ENCODE measurements around the gene CASKIN1. TPM values are rescaled to one million over a fixed set of nuclear protein-coding genes. Genes with fewer than 3 reads are reported as not detected.

CASKIN1 gene
- total RNA-seq, 6 donors from 2014 or later: 0.06 to 1.0 (median 0.15) TPM; not detected in 3

GRCh38 chr16:2178321-2179106 lies 17.9 kb downstream of the CASKIN1 start:
- TF ChIP-seq CTCF (IDR thresholded peaks at IDR 0.05): no peak
- no peak for TF ChIP-seq POLR2AphosphoS5 (IDR thresholded peaks at IDR 0.05)
- TF ChIP-seq EP300 (IDR thresholded peaks at IDR 0.05): no peak
- no peak for TF ChIP-seq POLR2A (IDR thresholded peaks at IDR 0.05)
- WGBS, 2 donors: 64 to 66% methylated on average over 14 to 47 of the region's 106 CpGs
- ATAC-seq (ENCODE audit: low FRiP score in 2 of 2): peak in 1 of 2 donors; percentile 51
- Histone ChIP-seq H3K4me1 (peaks cover 0 to 5% (median 0%) of the 10 kb centered on the region in 4 donors), H3K36me3 (peaks cover 5 to 47% (median 44%) of the 10 kb centered on the region in 4 donors), H3K9me3 (no peaks in the 10 kb centered on the region), H3K27ac (no peak overlapping the region), H3K4me3 (no peak overlapping the region), H3K27me3 (no peaks in the 10 kb centered on the region)
- peak in 1 of 2 donors; percentile 86 for DNase-seq

GRCh38 chr16:2177561-2177960 lies 18.8 kb downstream of the CASKIN1 start:
- peak in 1 of 2 donors; percentile 80 for DNase-seq
- no peak for ATAC-seq (ENCODE audit: low FRiP score in 2 of 2)
- no peaks in the 10 kb centered on the region for H3K27me3 ChIP-seq
- H3K9me3 ChIP-seq: no peaks in the 10 kb centered on the region
- H3K4me1 ChIP-seq: peaks cover 0 to 5% (median 0%) of the 10 kb centered on the region in 4 donors
- no peak overlapping the region for H3K27ac ChIP-seq
- no peak overlapping the region for H3K4me3 ChIP-seq
- peaks cover 5 to 56% (median 53%) of the 10 kb centered on the region in 4 donors for H3K36me3 ChIP-seq
- TF ChIP-seq EP300 (IDR thresholded peaks at IDR 0.05) (no peak), POLR2A (IDR thresholded peaks at IDR 0.05) (no peak), POLR2AphosphoS5 (IDR thresholded peaks at IDR 0.05) (no peak), CTCF (IDR thresholded peaks at IDR 0.05) (no peak)
- 93 to 95% methylated on average over 6 to 19 of the region's 20 CpGs for WGBS, 2 donors

GRCh38 chr16:2177101-2177500 lies 19.3 kb downstream of the CASKIN1 start:
- Histone ChIP-seq H3K4me3 (no peak overlapping the region), H3K4me1 (peaks cover 0 to 8% (median 0%) of the 10 kb centered on the region in 4 donors), H3K27ac (no peak overlapping the region), H3K27me3 (no peaks in the 10 kb centered on the region), H3K36me3 (peaks cover 8 to 60% (median 57%) of the 10 kb centered on the region in 4 donors), H3K9me3 (no peaks in the 10 kb centered on the region)
- TF ChIP-seq EP300 (IDR thresholded peaks at IDR 0.05) (no peak), CTCF (IDR thresholded peaks at IDR 0.05) (no peak), POLR2A (IDR thresholded peaks at IDR 0.05) (no peak), POLR2AphosphoS5 (IDR thresholded peaks at IDR 0.05) (no peak)
- WGBS, 2 donors: 90 to 92% methylated on average over 14 to 18 of the region's 18 CpGs
- no peak for ATAC-seq (ENCODE audit: low FRiP score in 2 of 2)
- DNase-seq: peak in 1 of 2 donors; percentile 76

GRCh38 chr16:2176047-2176446 lies 20.4 kb downstream of the CASKIN1 start:
- 92 to 96% methylated on average over 5 to 8 of the region's 23 CpGs for WGBS, 2 donors
- Histone ChIP-seq H3K4me3 (no peak overlapping the region), H3K4me1 (peaks cover 0 to 18% (median 2%) of the 10 kb centered on the region in 4 donors), H3K27ac (no peak overlapping the region), H3K27me3 (no peaks in the 10 kb centered on the region), H3K36me3 (peaks cover 8 to 70% (median 61%) of the 10 kb centered on the region in 4 donors), H3K9me3 (no peaks in the 10 kb centered on the region)
- DNase-seq (peak in 1 of 2 donors; percentile 81), ATAC-seq (ENCODE audit: low FRiP score in 2 of 2) (no peak)
- no peak for TF ChIP-seq EP300 (IDR thresholded peaks at IDR 0.05)
- no peak for TF ChIP-seq POLR2A (IDR thresholded peaks at IDR 0.05)
- no peak for TF ChIP-seq POLR2AphosphoS5 (IDR thresholded peaks at IDR 0.05)
- no peak for TF ChIP-seq CTCF (IDR thresholded peaks at IDR 0.05)
